Osteocyte (in vitro differentiated cells): Measurements from ENCODE around the gene SLFN12. TPM values are rescaled to one million over a fixed set of nuclear protein-coding genes. Genes with fewer than 3 reads are reported as not detected.
"Not testable (repeated sequence)": the region's sequence is repeated elsewhere in the genome, so short reads cannot be mapped to it uniquely, and the experiment has no call there.

Experiments
- DNase-seq: peaks from one replicate; pipeline ENCODE4 v3.0.0; 2021; ENCODE audit warnings: mixed read lengths; ENCODE audit not compliant: unreplicated experiment; ENCODE audit errors: extremely low spot score
- H3K27ac Mint-ChIP-seq: one replicate; pipeline ENCODE4 v1.8.0; 2021; ENCODE audit warnings: mild to moderate bottlenecking, mixed read lengths; ENCODE audit not compliant: unreplicated experiment
- H3K27me3 Mint-ChIP-seq: one replicate; pipeline ENCODE4 v1.8.0; 2021; ENCODE audit warnings: mixed read lengths; ENCODE audit not compliant: unreplicated experiment
- H3K36me3 Mint-ChIP-seq: one replicate; pipeline ENCODE4 v1.8.0; 2021; ENCODE audit warnings: mixed read lengths; ENCODE audit not compliant: unreplicated experiment
- H3K4me1 Mint-ChIP-seq: one replicate; pipeline ENCODE4 v1.8.0; 2021; ENCODE audit warnings: mixed read lengths; ENCODE audit not compliant: unreplicated experiment
- H3K4me3 Mint-ChIP-seq: one replicate; pipeline ENCODE4 v1.8.0; 2021; ENCODE audit warnings: mild to moderate bottlenecking, moderate library complexity, mixed read lengths; ENCODE audit not compliant: unreplicated experiment
- H3K9me3 Mint-ChIP-seq: one replicate; pipeline ENCODE4 v1.8.0; 2021; ENCODE audit warnings: mixed read lengths; ENCODE audit not compliant: unreplicated experiment
- total RNA-seq: library from RNA; stranded (reverse); gene quantifications from 2 replicates; pipeline ENCODE4 v1.2.1, GENCODE V29; 2021
- TF ChIP-seq, protein P1 (sequence below): fragments of 200-600 bp; sonication (generic); IDR thresholded peaks from 2 replicates; pipeline ENCODE4 v1.5.0; 2021; ENCODE audit warnings: antibody characterized with exemption, mild to moderate bottlenecking, moderate library complexity

Gene SLFN12
- total RNA-seq, 1 donor from 2014 or later, result 24.2 TPM

DNA sequence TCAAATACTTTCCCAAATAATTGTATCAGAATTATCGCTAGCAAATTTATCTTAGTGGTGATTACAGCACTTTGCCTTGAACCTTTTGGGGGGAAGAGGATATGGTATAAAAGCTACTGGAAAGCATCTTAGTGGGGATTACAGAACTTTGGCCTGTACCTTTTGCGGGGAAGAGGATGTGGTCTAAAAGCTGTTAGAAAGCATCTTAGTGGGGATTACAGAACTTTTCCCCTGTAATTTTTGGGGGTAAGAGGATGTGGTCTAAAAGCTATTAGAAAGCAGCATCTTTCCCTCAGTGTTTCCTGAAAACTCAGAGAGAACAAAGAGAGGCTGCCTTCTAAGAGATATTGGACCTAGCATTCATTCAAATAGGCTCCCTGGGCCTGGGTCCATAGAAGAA, 4.1 kb downstream of the SLFN12 start:
- Mint-ChIP-seq H3K4me3 (no peak overlapping the region), H3K27me3 (no peaks in the 10 kb centered on the region), H3K4me1 (peaks cover 39% of the 10 kb centered on the region), H3K36me3 (peaks cover 21% of the 10 kb centered on the region), H3K27ac (no peak overlapping the region), H3K9me3 (no peaks in the 10 kb centered on the region)
- TF ChIP-seq, protein P1, sequence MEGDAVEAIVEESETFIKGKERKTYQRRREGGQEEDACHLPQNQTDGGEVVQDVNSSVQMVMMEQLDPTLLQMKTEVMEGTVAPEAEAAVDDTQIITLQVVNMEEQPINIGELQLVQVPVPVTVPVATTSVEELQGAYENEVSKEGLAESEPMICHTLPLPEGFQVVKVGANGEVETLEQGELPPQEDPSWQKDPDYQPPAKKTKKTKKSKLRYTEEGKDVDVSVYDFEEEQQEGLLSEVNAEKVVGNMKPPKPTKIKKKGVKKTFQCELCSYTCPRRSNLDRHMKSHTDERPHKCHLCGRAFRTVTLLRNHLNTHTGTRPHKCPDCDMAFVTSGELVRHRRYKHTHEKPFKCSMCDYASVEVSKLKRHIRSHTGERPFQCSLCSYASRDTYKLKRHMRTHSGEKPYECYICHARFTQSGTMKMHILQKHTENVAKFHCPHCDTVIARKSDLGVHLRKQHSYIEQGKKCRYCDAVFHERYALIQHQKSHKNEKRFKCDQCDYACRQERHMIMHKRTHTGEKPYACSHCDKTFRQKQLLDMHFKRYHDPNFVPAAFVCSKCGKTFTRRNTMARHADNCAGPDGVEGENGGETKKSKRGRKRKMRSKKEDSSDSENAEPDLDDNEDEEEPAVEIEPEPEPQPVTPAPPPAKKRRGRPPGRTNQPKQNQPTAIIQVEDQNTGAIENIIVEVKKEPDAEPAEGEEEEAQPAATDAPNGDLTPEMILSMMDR, result no peak
- DNase-seq, result no peak

DNA sequence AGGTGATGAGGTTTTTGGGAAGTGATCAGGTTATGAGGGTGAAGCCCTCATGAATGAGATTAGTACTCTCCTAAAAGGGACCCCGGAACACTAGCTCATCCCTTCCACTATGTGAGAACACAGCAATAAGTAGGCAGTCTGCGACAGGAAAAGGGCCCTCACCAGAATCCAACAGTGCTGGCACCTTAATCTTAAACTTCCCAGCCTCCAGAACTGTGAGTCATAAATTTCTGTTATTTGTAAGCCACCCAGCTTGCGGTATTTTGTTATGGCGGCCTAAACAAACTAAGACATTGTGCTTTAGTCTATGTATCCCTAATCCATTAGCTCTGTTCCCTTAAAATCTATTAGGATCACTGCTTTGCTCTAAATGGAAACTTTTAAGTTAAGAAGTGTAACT, 8.5 kb downstream of the SLFN12 start:
- Mint-ChIP-seq H3K27me3 (no peaks in the 10 kb centered on the region), H3K36me3 (peaks cover 38% of the 10 kb centered on the region), H3K9me3 (no peaks in the 10 kb centered on the region), H3K27ac (no peak overlapping the region), H3K4me1 (peaks cover 3% of the 10 kb centered on the region), H3K4me3 (no peak overlapping the region)
- no peak for DNase-seq
- TF ChIP-seq, protein P1, result no peak

DNA sequence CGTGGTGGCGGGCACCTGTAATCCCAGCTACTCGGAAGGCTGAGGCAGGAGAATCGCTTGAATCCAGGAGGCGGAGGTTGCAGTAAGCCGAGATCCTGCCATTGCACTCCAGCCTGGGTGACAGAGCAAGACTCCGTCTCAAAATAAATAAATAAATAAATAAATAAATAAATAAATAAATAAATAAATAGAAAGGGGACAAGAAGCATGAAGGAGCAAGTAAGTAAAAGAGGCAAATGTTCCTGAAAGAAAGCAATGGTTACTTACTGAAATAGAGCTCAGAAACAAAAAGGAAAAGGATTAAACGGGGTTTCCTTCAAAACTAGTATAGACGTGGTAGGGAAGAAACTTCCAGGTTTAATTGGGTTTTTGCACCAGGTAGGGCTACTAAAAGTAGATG, 11.2 kb downstream of the SLFN12 start:
- not testable (repeated sequence) for H3K9me3 Mint-ChIP-seq, H3K27me3 Mint-ChIP-seq, H3K4me3 Mint-ChIP-seq, H3K4me1 Mint-ChIP-seq, H3K27ac Mint-ChIP-seq, DNase-seq
- peaks cover 31% of the 10 kb centered on the region for H3K36me3 Mint-ChIP-seq

DNA sequence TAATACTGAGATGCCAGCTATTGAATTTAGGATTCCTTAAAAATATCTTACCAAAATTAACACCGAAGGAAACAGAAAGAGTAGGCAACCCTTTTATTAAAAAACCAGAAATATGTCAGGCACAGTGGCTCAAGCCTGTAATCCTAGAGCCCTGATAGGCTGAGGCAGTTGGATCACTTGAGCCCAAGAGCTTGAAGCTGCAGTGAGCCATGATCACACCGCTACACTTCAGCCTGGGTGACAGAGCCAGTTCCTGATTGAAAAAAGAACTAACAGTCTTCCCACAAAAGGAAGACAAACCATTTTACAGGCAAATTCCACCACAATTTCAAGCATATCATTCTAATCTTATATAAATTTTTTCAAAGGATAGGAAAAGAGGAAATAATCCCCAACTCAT, 15.6 kb downstream of the SLFN12 start:
- H3K9me3 Mint-ChIP-seq, result peaks cover 13% of the 10 kb centered on the region
- H3K4me1 Mint-ChIP-seq, result no peaks in the 10 kb centered on the region
- peaks cover 52% of the 10 kb centered on the region for H3K36me3 Mint-ChIP-seq

DNA sequence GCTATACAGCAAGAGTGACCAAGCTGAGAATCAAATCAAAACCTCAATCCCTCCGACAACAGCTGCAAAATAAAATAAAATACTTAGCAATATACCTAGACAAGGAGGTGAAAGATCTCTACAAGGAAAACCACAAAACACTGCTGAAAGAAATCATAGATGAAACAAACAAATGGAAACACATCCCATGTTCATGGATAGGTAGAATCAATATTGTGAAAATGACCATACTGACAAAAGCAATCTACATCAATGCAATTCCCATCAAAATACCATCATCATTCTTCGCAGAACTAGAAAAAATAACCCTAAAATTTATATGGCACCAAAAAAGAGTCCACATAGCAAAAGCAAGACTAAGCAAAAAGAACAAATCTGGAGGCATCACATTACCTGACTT, 17.6 kb downstream of the SLFN12 start:
- not testable (repeated sequence) for DNase-seq, H3K27me3 Mint-ChIP-seq, H3K4me3 Mint-ChIP-seq, H3K27ac Mint-ChIP-seq, H3K4me1 Mint-ChIP-seq
- Mint-ChIP-seq H3K9me3 (peaks cover 13% of the 10 kb centered on the region), H3K36me3 (peaks cover 61% of the 10 kb centered on the region)

More for the DNA sequence above, 15.6 kb downstream of the SLFN12 start:
- Mint-ChIP-seq H3K27me3 (no peaks in the 10 kb centered on the region), H3K4me3 (no peak overlapping the region), H3K27ac (no peak overlapping the region)
- DNase-seq, result no peak
- TF ChIP-seq, protein P1, result no peak

DNA sequence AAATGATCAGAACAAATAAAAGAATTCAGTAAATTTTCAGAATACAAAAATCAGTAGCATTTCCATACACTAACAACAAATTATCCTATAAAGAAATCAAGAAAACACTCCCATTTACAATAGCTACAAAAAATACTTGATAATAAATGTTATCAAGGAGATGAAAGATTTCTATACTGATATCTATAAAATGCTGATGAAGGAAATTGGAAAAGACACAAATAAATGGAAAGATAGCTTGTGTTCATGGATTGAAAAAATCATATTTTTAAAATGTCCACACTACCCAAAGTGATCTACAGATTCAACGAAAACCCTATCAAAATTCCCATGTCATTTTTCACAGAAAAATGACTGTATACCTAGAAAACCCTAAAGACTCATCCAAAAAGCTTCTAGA, 18.1 kb downstream of the SLFN12 start:
- no peak for DNase-seq
- H3K4me1 Mint-ChIP-seq, result no peaks in the 10 kb centered on the region
- H3K4me3 Mint-ChIP-seq, result no peak overlapping the region
- H3K36me3 Mint-ChIP-seq, result peaks cover 61% of the 10 kb centered on the region
- TF ChIP-seq, protein P1, result no peak
- no peaks in the 10 kb centered on the region for H3K27me3 Mint-ChIP-seq
- H3K27ac Mint-ChIP-seq, result no peak overlapping the region
- H3K9me3 Mint-ChIP-seq, result peaks cover 15% of the 10 kb centered on the region
